IgD-negative memory B cell (primary cell): ENCODE measurements around the gene S100B. TPM values are rescaled to one million over a fixed set of nuclear protein-coding genes. Genes with fewer than 3 reads are reported as not detected.
A peak's percentile ranks its signal among the peaks of the same experiment; 100 is the strongest.

Experiments used
- H3K27ac Mint-ChIP-seq, 3 donors: one replicate each; pipeline ENCODE4 v1.8.0; 2020 to 2022; ENCODE audit warnings: mild to moderate bottlenecking in 3 of 3, mixed read lengths in 3 of 3, moderate library complexity in 1 of 3
- H3K27me3 Mint-ChIP-seq: one replicate; pipeline ENCODE4 v1.8.0; 2021; ENCODE audit warnings: mixed read lengths
- H3K36me3 Mint-ChIP-seq: one replicate; pipeline ENCODE4 v1.8.0; 2020; ENCODE audit warnings: mild to moderate bottlenecking, mixed read lengths
- H3K4me1 Mint-ChIP-seq, 3 donors: one replicate each; pipeline ENCODE4 v1.8.0; 2020 to 2022; ENCODE audit warnings: mixed read lengths in 3 of 3, mild to moderate bottlenecking in 1 of 3
- H3K4me3 Mint-ChIP-seq, 4 donors: one replicate each; pipeline ENCODE4 v1.8.0; 2020 to 2022; ENCODE audit warnings: mild to moderate bottlenecking in 4 of 4, mixed read lengths in 4 of 4, moderate library complexity in 3 of 4
- H3K9me3 Mint-ChIP-seq, 3 donors: one replicate each; pipeline ENCODE4 v1.8.0; 2020 to 2021; ENCODE audit warnings: mixed read lengths in 3 of 3, mild to moderate bottlenecking in 1 of 3
- polyA plus RNA-seq: library from polyadenylated mRNA; unstranded; fragments of 300-500 nt; fragmentation: Illumina TruSeq; gene quantifications from one replicate; pipeline ENCODE4 v1.2.3, GENCODE V29; 2021

S100B gene
- polyA plus RNA-seq, 1 donor from 2014 or later = 4.2 TPM

GRCh38 chr21:46619846-46620245 is 15.0 kb upstream of the S100B start:
- H3K36me3 Mint-ChIP-seq = no peaks in the 10 kb centered on the region
- H3K9me3 Mint-ChIP-seq = peaks cover 0 to 1% (median 0%) of the 10 kb centered on the region in 3 donors
- H3K4me1 Mint-ChIP-seq = peaks cover 0 to 5% (median 1%) of the 10 kb centered on the region in 3 donors
- peak overlapping the region in 1 of 3 donors; percentile 36 for H3K27ac Mint-ChIP-seq
- H3K4me3 Mint-ChIP-seq = no peak overlapping the region
- peaks cover 12% of the 10 kb centered on the region for H3K27me3 Mint-ChIP-seq

DNA sequence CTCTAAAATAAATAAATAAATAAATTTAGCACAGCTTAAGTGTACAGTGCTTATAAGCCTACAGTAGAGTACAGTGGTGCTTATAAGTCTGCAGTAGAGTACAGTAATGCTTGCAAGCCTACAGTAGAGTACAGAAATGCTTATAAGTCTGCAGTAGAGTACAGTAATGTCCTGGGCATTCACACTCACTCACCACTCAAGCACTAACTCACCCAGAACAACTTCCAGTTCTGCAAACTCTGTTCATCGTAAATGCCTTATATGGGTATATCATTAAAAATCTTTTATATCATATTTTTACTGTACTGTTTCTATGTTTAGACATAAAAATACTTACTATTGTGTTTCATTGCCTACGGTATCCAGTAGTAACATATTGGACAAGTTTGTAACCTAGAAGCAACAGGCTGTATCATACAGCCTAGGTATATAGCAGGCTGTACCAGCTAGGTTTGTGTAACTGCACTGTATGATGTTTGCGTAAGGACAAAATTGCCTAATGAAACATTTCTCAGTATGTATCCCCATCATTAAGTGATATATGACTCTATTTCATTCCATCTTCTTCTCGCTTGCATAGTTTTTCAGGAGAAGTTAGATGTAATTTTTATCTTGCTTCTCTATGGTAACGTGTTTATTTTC is 14.0 kb upstream of the S100B start:
- H3K27ac Mint-ChIP-seq = no peak overlapping the region
- peaks cover 0 to 5% (median 1%) of the 10 kb centered on the region in 3 donors for H3K4me1 Mint-ChIP-seq
- H3K9me3 Mint-ChIP-seq = peaks cover 0 to 2% (median 1%) of the 10 kb centered on the region in 3 donors
- H3K27me3 Mint-ChIP-seq = peaks cover 12% of the 10 kb centered on the region
- H3K4me3 Mint-ChIP-seq = no peak overlapping the region
- no peaks in the 10 kb centered on the region for H3K36me3 Mint-ChIP-seq

DNA sequence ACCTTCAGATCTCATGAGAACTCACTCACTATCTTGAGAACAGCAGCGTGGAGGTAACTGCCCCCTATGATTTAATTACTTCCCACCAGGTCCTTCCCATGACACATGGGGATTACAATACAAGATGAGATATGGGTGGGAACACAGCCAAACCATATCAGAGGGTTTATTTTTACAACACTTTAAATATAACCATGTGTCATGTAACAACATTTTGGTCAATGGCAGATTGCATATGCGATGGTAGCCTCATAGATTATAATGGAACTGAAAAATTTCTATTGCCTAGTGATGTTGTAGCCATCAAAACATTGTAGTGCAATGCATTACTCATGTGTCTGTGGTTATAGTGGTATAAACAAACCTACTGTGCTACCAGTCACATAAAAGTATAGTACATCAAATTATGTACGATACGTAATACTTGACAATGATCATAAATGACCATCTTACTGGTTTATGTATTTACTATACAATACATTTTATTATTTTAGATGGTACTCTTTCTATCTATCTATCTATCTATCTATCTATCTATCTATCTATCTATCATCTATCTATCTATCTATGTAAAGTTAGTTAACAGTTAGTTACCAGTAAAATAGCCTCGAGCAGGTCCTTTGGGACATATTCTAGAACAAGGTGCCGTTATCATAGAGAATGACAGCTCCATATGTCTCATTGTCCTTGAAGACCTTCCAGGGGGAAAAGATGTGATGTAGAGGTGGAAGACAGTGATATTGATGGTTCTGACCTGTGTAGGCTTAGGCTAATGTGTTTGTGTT is 12.6 kb upstream of the S100B start:
- Mint-ChIP-seq H3K27ac (no peak overlapping the region), H3K4me1 (peaks cover 0 to 3% (median 1%) of the 10 kb centered on the region in 3 donors), H3K27me3 (peaks cover 12% of the 10 kb centered on the region), H3K36me3 (no peaks in the 10 kb centered on the region), H3K9me3 (peaks cover 1 to 5% (median 5%) of the 10 kb centered on the region in 3 donors), H3K4me3 (no peak overlapping the region)

- Mint-ChIP-seq H3K4me1 (peaks cover 0 to 1% (median 0%) of the 10 kb centered on the region in 3 donors), H3K4me3 (no peak overlapping the region), H3K36me3 (no peaks in the 10 kb centered on the region), H3K27me3 (peaks cover 12% of the 10 kb centered on the region), H3K9me3 (peaks cover 1 to 8% (median 5%) of the 10 kb centered on the region in 3 donors), H3K27ac (no peak overlapping the region)
Measured at GRCh38 chr21:46616656-46617055, 11.8 kb upstream of the S100B start.

- no peaks in the 10 kb centered on the region for H3K36me3 Mint-ChIP-seq
- peaks cover 1 to 8% (median 5%) of the 10 kb centered on the region in 3 donors for H3K9me3 Mint-ChIP-seq
- no peak overlapping the region for H3K4me3 Mint-ChIP-seq
- peaks cover 0 to 1% (median 0%) of the 10 kb centered on the region in 3 donors for H3K4me1 Mint-ChIP-seq
- peaks cover 12% of the 10 kb centered on the region for H3K27me3 Mint-ChIP-seq
- no peak overlapping the region for H3K27ac Mint-ChIP-seq
Measured at GRCh38 chr21:46616050-46616449, 11.2 kb upstream of the S100B start.

DNA sequence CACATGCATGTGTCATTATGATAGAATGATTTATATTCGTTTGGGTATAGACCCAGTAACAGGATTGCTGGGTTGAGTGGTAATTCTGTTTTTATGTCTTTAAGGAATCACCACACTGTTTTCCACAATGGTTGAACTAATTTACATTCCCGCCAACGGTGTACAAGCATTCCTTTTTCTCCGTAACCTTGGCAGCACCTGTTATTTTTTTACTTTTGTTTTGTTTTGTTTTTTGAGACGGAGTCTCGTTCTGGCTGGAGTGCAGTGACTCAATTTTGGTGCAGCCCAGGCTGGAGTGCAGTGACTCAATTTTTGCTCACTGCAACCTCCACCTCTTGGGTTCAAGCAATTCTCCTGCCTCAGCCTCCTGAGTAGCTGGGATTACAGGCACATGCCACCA is 8.5 kb upstream of the S100B start:
- Mint-ChIP-seq H3K27me3 (peaks cover 2% of the 10 kb centered on the region), H3K36me3 (peaks cover 2% of the 10 kb centered on the region), H3K27ac (no peak overlapping the region), H3K9me3 (peaks cover 2 to 11% (median 9%) of the 10 kb centered on the region in 3 donors), H3K4me3 (peak overlapping the region in 1 of 4 donors; percentile 43), H3K4me1 (peaks cover 0 to 10% (median 6%) of the 10 kb centered on the region in 3 donors)

DNA sequence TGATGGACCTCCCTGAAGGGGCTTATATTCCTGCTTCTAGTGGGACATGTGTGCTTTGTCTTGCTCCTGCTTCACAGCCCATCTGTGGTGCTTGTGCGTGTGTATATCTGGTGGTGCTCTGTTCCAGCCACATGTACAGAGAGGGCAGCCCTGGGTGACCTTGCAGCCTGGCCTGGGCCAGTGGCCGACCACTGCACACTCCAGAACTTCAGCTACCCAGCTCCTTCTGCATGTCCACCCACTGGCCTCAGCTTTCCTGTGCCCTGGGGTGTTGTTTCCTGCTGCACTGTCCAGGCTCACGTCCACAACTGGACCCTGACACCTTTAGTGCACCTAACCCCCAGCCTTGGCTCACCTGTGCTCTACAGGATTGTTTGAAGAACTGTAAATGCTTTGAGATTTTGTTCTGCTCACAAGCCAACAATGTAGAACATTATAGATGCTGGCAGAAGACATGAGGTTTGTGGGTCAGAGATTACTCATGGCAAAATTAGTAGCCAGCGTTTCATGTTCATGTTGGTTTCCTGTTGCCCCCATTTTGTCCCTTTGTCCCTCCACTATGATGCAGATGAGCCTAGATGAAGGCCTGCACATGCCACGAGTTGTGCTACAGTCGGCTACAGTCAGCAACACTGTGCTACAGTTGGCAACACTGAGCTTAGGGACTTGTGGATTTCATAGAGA is 5.3 kb upstream of the S100B start:
- no peak overlapping the region for H3K27ac Mint-ChIP-seq
- peaks cover 8% of the 10 kb centered on the region for H3K27me3 Mint-ChIP-seq
- peaks cover 2% of the 10 kb centered on the region for H3K36me3 Mint-ChIP-seq
- peaks cover 0 to 9% (median 8%) of the 10 kb centered on the region in 3 donors for H3K4me1 Mint-ChIP-seq
- no peak overlapping the region for H3K4me3 Mint-ChIP-seq
- peaks cover 2 to 11% (median 9%) of the 10 kb centered on the region in 3 donors for H3K9me3 Mint-ChIP-seq

DNA sequence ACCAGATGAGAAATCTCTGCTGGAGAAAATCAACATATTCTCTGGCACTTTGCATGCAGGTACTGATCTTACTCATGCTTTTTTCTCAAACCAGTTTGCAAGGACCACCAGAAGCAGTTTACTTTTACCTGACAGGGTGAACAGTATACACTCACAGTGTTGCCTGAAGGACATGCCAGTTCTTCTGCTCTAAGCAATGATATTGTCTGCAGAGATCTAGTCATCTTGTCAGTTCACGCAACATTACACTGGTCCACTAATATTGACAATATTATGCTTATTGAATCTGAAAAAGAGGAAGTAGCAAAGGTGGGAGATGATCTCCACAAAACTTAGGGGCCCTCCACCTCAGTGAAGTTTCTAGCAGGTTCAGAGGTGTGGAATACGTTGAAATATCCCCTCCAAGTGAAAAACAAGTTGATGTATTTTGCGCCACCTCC is 3.8 kb upstream of the S100B start:
- no peak overlapping the region for H3K27ac Mint-ChIP-seq
- H3K36me3 Mint-ChIP-seq = peaks cover 2% of the 10 kb centered on the region
- no peak overlapping the region for H3K4me3 Mint-ChIP-seq
- H3K4me1 Mint-ChIP-seq = peaks cover 0 to 8% (median 8%) of the 10 kb centered on the region in 3 donors
- H3K9me3 Mint-ChIP-seq = peaks cover 2 to 11% (median 6%) of the 10 kb centered on the region in 3 donors
- H3K27me3 Mint-ChIP-seq = peaks cover 10% of the 10 kb centered on the region

- Mint-ChIP-seq H3K9me3 (peaks cover 2 to 6% (median 4%) of the 10 kb centered on the region in 3 donors), H3K36me3 (peaks cover 2% of the 10 kb centered on the region), H3K27ac (no peak overlapping the region), H3K4me3 (no peak overlapping the region), H3K27me3 (peaks cover 12% of the 10 kb centered on the region), H3K4me1 (peaks cover 0 to 8% (median 8%) of the 10 kb centered on the region in 3 donors)
Measured at GRCh38 chr21:46607636-46608035, 2.8 kb upstream of the S100B start.

DNA sequence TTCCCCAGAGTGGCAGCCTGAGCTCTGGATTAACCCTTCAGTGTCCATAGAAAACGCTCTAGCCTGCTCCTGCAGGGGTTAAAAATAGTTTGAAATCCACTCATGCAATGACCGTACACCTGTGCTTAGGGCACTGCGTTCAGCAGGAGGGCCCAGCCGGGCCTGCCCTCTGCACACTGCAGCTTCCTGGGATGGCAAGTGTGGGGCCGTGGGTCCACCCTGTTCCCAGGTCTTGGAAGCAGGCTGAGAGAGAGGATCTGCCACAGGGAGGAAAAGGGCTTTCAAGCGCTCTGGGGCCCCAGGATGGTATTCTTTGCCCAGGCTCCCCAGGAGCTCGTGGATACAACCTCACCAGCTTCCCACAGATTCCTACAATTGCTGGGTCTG is 1.5 kb upstream of the S100B start:
- H3K27ac Mint-ChIP-seq = peak overlapping the region in 1 of 3 donors; percentile 94
- peaks cover 2 to 4% (median 3%) of the 10 kb centered on the region in 3 donors for H3K9me3 Mint-ChIP-seq
- peaks cover 0 to 8% (median 8%) of the 10 kb centered on the region in 3 donors for H3K4me1 Mint-ChIP-seq
- peak overlapping the region in 1 of 4 donors; percentile 51 for H3K4me3 Mint-ChIP-seq
- H3K36me3 Mint-ChIP-seq = peaks cover 2% of the 10 kb centered on the region
- peaks cover 13% of the 10 kb centered on the region for H3K27me3 Mint-ChIP-seq

- H3K4me3 Mint-ChIP-seq = peak overlapping the region in 2 of 4 donors; percentile 19 to 51
- peaks cover 1 to 4% (median 3%) of the 10 kb centered on the region in 3 donors for H3K9me3 Mint-ChIP-seq
- H3K27me3 Mint-ChIP-seq = peaks cover 13% of the 10 kb centered on the region
- H3K36me3 Mint-ChIP-seq = peaks cover 2% of the 10 kb centered on the region
- H3K27ac Mint-ChIP-seq = peak overlapping the region in 1 of 3 donors; percentile 94
- peaks cover 0 to 8% (median 8%) of the 10 kb centered on the region in 3 donors for H3K4me1 Mint-ChIP-seq
Measured at GRCh38 chr21:46605767-46606426, 1.0 kb upstream of the S100B start.

DNA sequence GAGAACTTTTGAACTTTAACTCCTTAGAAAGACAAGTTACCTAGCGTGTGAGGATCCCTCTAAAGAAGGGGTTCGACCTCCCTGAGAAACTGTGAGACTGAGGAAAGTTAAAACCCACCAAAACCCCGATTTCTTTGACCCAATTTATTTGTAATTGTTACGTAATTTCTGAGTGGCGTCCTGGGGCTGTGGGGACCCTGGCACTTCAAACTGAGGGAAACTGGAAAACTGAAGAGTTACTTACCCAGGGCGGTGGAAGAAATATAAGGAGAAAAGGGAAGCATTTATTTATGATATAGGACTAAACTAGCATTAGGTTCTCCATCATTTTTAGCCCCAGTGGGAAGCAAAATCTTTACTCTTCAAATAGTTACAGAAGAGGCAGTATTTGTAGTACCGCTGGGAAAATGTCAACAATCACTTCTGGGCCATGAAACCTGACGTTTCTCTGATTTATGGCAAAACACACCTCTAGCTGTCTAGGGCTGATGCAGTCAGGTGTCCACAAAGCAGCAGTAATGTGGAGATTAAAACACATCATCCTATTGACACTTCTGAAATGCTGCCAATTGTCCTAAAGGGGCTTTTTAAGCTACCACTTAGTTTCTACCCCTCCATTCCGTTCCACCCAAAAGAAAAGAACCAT is 430 bp downstream of the S100B start:
- Mint-ChIP-seq H3K4me3 (no peak overlapping the region), H3K27me3 (peaks cover 13% of the 10 kb centered on the region), H3K36me3 (no peaks in the 10 kb centered on the region), H3K4me1 (peaks cover 0 to 8% (median 6%) of the 10 kb centered on the region in 3 donors), H3K27ac (no peak overlapping the region), H3K9me3 (no peaks in the 10 kb centered on the region)

GRCh38 chr21:46603228-46603627 is 1.7 kb downstream of the S100B start:
- peaks cover 0 to 2% (median 1%) of the 10 kb centered on the region in 3 donors for H3K4me1 Mint-ChIP-seq
- no peaks in the 10 kb centered on the region for H3K36me3 Mint-ChIP-seq
- no peaks in the 10 kb centered on the region for H3K9me3 Mint-ChIP-seq
- H3K27me3 Mint-ChIP-seq = peaks cover 13% of the 10 kb centered on the region
- H3K27ac Mint-ChIP-seq = no peak overlapping the region
- H3K4me3 Mint-ChIP-seq = no peak overlapping the region

DNA sequence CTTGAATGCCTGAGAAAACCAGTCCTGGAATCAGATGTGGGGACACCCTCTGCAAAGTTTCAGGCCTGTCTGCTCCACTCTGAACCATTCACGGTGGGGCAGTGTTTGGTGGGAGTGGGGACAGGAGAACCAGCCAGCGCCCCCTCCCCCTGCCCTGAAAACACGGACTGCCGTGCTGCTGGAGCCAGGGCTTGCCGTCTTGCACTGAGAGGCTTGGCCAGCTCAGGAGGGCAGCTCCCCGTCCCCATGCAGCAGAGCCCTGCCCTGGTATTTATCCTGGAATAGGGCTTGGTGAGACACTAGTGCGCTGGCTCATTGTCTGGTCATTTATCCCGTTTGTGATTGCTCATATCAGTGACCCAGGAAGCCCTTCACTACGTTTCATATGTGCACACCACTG is 3.9 kb downstream of the S100B start:
- peaks cover 0 to 1% (median 0%) of the 10 kb centered on the region in 3 donors for H3K4me1 Mint-ChIP-seq
- H3K9me3 Mint-ChIP-seq = no peaks in the 10 kb centered on the region
- H3K27ac Mint-ChIP-seq = no peak overlapping the region
- no peak overlapping the region for H3K4me3 Mint-ChIP-seq
- no peaks in the 10 kb centered on the region for H3K36me3 Mint-ChIP-seq
- H3K27me3 Mint-ChIP-seq = peaks cover 5% of the 10 kb centered on the region
